Chondrocyte (in vitro differentiated cells): ENCODE results near the gene ABHD5. TPM values are rescaled to one million over a fixed set of nuclear protein-coding genes. Genes with fewer than 3 reads are reported as not detected.

Experiments used
- DNase-seq: peaks from one replicate; pipeline ENCODE4 v3.0.0; 2021; ENCODE audit warnings: mixed read lengths, low spot score
- H3K27ac Mint-ChIP-seq: one replicate; pipeline ENCODE4 v1.8.0; 2021; ENCODE audit warnings: mild to moderate bottlenecking, moderate library complexity, mixed read lengths; ENCODE audit not compliant: unreplicated experiment
- H3K27me3 Mint-ChIP-seq: 2 replicates; pipeline ENCODE4 v1.8.0; 2021; ENCODE audit warnings: low read depth, mixed read lengths
- H3K36me3 Mint-ChIP-seq: 2 replicates; pipeline ENCODE4 v1.8.0; 2021; ENCODE audit warnings: low read depth, mixed read lengths
- H3K4me1 Mint-ChIP-seq: 2 replicates; pipeline ENCODE4 v1.8.0; 2021; ENCODE audit warnings: low read depth, mild to moderate bottlenecking, mixed read lengths
- H3K4me3 Mint-ChIP-seq: one replicate; pipeline ENCODE4 v1.8.0; 2021; ENCODE audit warnings: mild to moderate bottlenecking, moderate library complexity, mixed read lengths; ENCODE audit not compliant: unreplicated experiment
- H3K9me3 Mint-ChIP-seq: 2 replicates; pipeline ENCODE4 v1.8.0; 2021; ENCODE audit warnings: low read depth, mixed read lengths
- CTCF ChIP-seq: fragments of 200-600 bp; sonication (generic); IDR thresholded peaks from 2 replicates; pipeline ENCODE4 v1.5.0; 2021; ENCODE audit warnings: antibody characterized with exemption, mild to moderate bottlenecking, moderate library complexity
- long read RNA-seq: library from polyadenylated mRNA; stranded (forward); transcript quantifications from one replicate; pipeline ENCODE4 v2.0.0, GENCODE V29; 2021
- total RNA-seq: library from RNA; stranded (reverse); gene quantifications from 3 replicates; pipeline ENCODE4 v1.2.1, GENCODE V29; 2021

Gene ABHD5
- 12.3 to 17.4 TPM (median 12.7 TPM) in 3 replicates for total RNA-seq
- long read RNA-seq, full-length matches to known transcripts, result 8 of 11 reads
- long read RNA-seq, partial matches to known transcripts, result 1 of 11 reads
- long read RNA-seq, other reads (novel, unspliced or antisense), result 2 of 11 reads

GRCh38 chr3:43690400-43691119 lies at the start of gene ABHD5:
ABHD5 (plus strand) TSS chr3:43690938; CDS start chr3:43690993, 55 bp downstream.
- DNase-seq, result peak; percentile 96
- peak; percentile 69 for TF ChIP-seq CTCF
- no peaks in the 10 kb centered on the region for H3K27me3 Mint-ChIP-seq
- H3K4me1 Mint-ChIP-seq, result peaks cover 25% of the 10 kb centered on the region
- peak within 1 kb of the TSS; percentile 79 for H3K27ac Mint-ChIP-seq
- no peaks in the 10 kb centered on the region for H3K9me3 Mint-ChIP-seq
- H3K36me3 Mint-ChIP-seq, result no peaks in the 10 kb centered on the region
- peak within 1 kb of the TSS; percentile 92 for H3K4me3 Mint-ChIP-seq

- H3K27ac Mint-ChIP-seq, result peak overlapping the region; percentile 90
- no peaks in the 10 kb centered on the region for H3K27me3 Mint-ChIP-seq
- H3K4me1 Mint-ChIP-seq, result peaks cover 21% of the 10 kb centered on the region
- no peaks in the 10 kb centered on the region for H3K9me3 Mint-ChIP-seq
- H3K4me3 Mint-ChIP-seq, result no peak overlapping the region
- H3K36me3 Mint-ChIP-seq, result no peaks in the 10 kb centered on the region
- DNase-seq, result no peak
- no peak for TF ChIP-seq CTCF
Measured at GRCh38 chr3:43641306-43642114, 49.2 kb upstream of the ABHD5 start.

GRCh38 chr3:43644443-43644842 lies 46.3 kb upstream of the ABHD5 start:
- no peaks in the 10 kb centered on the region for H3K27me3 Mint-ChIP-seq
- H3K9me3 Mint-ChIP-seq, result no peaks in the 10 kb centered on the region
- no peak overlapping the region for H3K4me3 Mint-ChIP-seq
- DNase-seq, result no peak
- H3K36me3 Mint-ChIP-seq, result no peaks in the 10 kb centered on the region
- H3K4me1 Mint-ChIP-seq, result peaks cover 25% of the 10 kb centered on the region
- TF ChIP-seq CTCF, result no peak
- H3K27ac Mint-ChIP-seq, result no peak overlapping the region

GRCh38 chr3:43647331-43648166 lies 43.2 kb upstream of the ABHD5 start:
- peak overlapping the region; percentile 27 for H3K27ac Mint-ChIP-seq
- H3K27me3 Mint-ChIP-seq, result no peaks in the 10 kb centered on the region
- H3K9me3 Mint-ChIP-seq, result no peaks in the 10 kb centered on the region
- no peak overlapping the region for H3K4me3 Mint-ChIP-seq
- H3K36me3 Mint-ChIP-seq, result no peaks in the 10 kb centered on the region
- H3K4me1 Mint-ChIP-seq, result peaks cover 15% of the 10 kb centered on the region
- DNase-seq, result no peak
- no peak for TF ChIP-seq CTCF

- no peaks in the 10 kb centered on the region for H3K27me3 Mint-ChIP-seq
- DNase-seq, result no peak
- no peak overlapping the region for H3K27ac Mint-ChIP-seq
- no peaks in the 10 kb centered on the region for H3K36me3 Mint-ChIP-seq
- H3K4me3 Mint-ChIP-seq, result no peak overlapping the region
- TF ChIP-seq CTCF, result no peak
- no peaks in the 10 kb centered on the region for H3K9me3 Mint-ChIP-seq
- H3K4me1 Mint-ChIP-seq, result peaks cover 15% of the 10 kb centered on the region
Measured at GRCh38 chr3:43648957-43649356, 41.8 kb upstream of the ABHD5 start.
